Caco-2 (cell line): ENCODE measurements around the gene HNRNPD. TPM values are rescaled to one million over a fixed set of nuclear protein-coding genes. Genes with fewer than 3 reads are reported as not detected.
A peak's percentile ranks its signal among the peaks of the same experiment; 100 is the strongest.

Source experiments
- BruUV-seq: library from RNA; stranded (reverse); fragments of 400-500 nt; replicated peaks from 2 replicates; lab custom pipeline; 2021; lab: Mats Ljungman, UMichigan
- CTCF ChIA-PET: fragments of 300-600 bp; sonication (Branson Sonifier 250); formaldehyde crosslinking; loops from one replicate; lab custom pipeline; 2022; ENCODE audit warnings: antibody characterized with exemption; lab: Charles Lee
- POLR2A ChIA-PET: fragments of 300-600 bp; sonication (Branson Sonifier 250); formaldehyde crosslinking; loops from one replicate; lab custom pipeline; 2022; ENCODE audit warnings: antibody characterized with exemption; lab: Charles Lee
- DNase-seq, 2 experiments: peaks; one replicate each; pipeline versions ENCODE4 v3.0.0 to v3.0.0-alpha.2; 2020 to 2022
- H3K27me3 ChIP-seq: replicated peaks from 2 replicates; pipeline ENCODE4 v1.6.0; 2011; ENCODE audit warnings: low read length; ENCODE audit not compliant: control insufficient read depth, insufficient read depth
- H3K36me3 ChIP-seq: 2 replicates; pipeline ENCODE4 v1.5.1; 2011; ENCODE audit warnings: low read length; ENCODE audit not compliant: control insufficient read depth, insufficient read depth
- H3K4me1 ChIP-seq: fragments of 250-450 bp; sonication (Bioruptor Pico); 2 replicates; pipeline ENCODE4 v1.5.1; 2020; ENCODE audit warnings: mild to moderate bottlenecking
- H3K4me3 ChIP-seq: 2 replicates; pipeline ENCODE4 v1.5.1; 2011; ENCODE audit warnings: low read depth, mild to moderate bottlenecking, control low read depth, low read length
- H3K9me3 ChIP-seq: fragments of 250-450 bp; sonication (Bioruptor Pico); 2 replicates; pipeline ENCODE4 v1.5.1; 2020; ENCODE audit warnings: mild to moderate bottlenecking, moderate library complexity
- H3K27ac Mint-ChIP-seq: one replicate; pipeline ENCODE4 v1.8.0; 2022; ENCODE audit warnings: mixed read lengths; ENCODE audit not compliant: unreplicated experiment
- H3K27me3 Mint-ChIP-seq: one replicate; pipeline ENCODE4 v1.8.0; 2022; ENCODE audit warnings: mixed read lengths; ENCODE audit not compliant: insufficient read depth, unreplicated experiment
- H3K36me3 Mint-ChIP-seq: one replicate; pipeline ENCODE4 v1.8.0; 2022; ENCODE audit warnings: mild to moderate bottlenecking, mixed read lengths; ENCODE audit not compliant: insufficient read depth, unreplicated experiment
- H3K4me1 Mint-ChIP-seq: one replicate; pipeline ENCODE4 v1.8.0; 2022; ENCODE audit warnings: low read depth, mixed read lengths; ENCODE audit not compliant: unreplicated experiment
- H3K4me3 Mint-ChIP-seq: one replicate; pipeline ENCODE4 v1.8.0; 2022; ENCODE audit warnings: mild to moderate bottlenecking, moderate library complexity, mixed read lengths; ENCODE audit not compliant: unreplicated experiment
- H3K9me3 Mint-ChIP-seq: one replicate; pipeline ENCODE4 v1.8.0; 2022; ENCODE audit warnings: mixed read lengths; ENCODE audit not compliant: unreplicated experiment
- intact Hi-C: fragments of 100-400 bp; cut with micrococcal nuclease; formaldehyde crosslinking; loops from one replicate; pipeline ENCODE4 v1.10.0; 2022; ENCODE audit not compliant: unreplicated experiment
- total RNA-seq: library from RNA; stranded (reverse); gene quantifications from 2 replicates; pipeline ENCODE4 v1.2.3, GENCODE V29; 2022
- TF ChIP-seq, protein P1 (sequence below), 2 experiments: fragments of 200-600 bp in 1 of 2; IDR thresholded peaks; 1 replicate in 1 of 2; 2 replicates in 1 of 2; pipeline versions ENCODE4 v1.5.1 to v1.8.0; 2011 to 2022; ENCODE audit warnings: antibody characterized with exemption in 1 of 2, control low read depth in 1 of 2, inconsistent platforms in 1 of 2, low read depth in 1 of 2, low read length in 1 of 2, mild to moderate bottlenecking in 1 of 2, moderate library complexity in 1 of 2; ENCODE audit not compliant: insufficient read depth in 1 of 2, severe bottlenecking in 1 of 2, unreplicated experiment in 1 of 2

Gene HNRNPD
- total RNA-seq, 1 experiment from 2014 or later: 408 TPM

DNA sequence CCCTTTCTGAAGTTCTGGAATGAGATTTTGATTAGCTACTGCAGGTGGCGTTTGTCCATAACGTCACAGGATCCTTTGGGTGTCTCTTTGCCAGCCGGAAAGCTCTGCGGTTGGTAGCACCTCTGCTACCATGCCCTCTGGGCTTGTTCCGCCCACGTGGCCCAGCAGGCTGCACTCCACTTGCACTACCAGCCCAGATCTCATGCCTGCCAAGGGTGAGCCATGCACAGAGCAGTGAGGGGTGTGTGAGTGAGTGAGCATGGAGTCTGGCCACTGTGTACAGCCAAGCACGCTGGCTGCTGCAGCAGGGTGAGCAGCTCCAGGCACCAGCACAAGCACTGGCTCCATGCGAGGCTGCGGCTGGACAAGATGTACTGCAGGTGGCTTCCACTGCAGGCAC, 6.6 kb upstream of the HNRNPD start:
- no peaks in the 10 kb centered on the region for H3K36me3 ChIP-seq
- ChIA-PET CTCF (no interaction called here), POLR2A (no interaction called here)
- no peak for DNase-seq
- no peaks in the 10 kb centered on the region for H3K36me3 Mint-ChIP-seq
- H3K27me3 ChIP-seq: no peaks in the 10 kb centered on the region
- no peak overlapping the region for H3K4me3 ChIP-seq
- peaks cover 2% of the 10 kb centered on the region for H3K9me3 Mint-ChIP-seq
- no peaks in the 10 kb centered on the region for H3K27me3 Mint-ChIP-seq
- no peaks in the 10 kb centered on the region for H3K4me1 Mint-ChIP-seq
- TF ChIP-seq, protein P1, sequence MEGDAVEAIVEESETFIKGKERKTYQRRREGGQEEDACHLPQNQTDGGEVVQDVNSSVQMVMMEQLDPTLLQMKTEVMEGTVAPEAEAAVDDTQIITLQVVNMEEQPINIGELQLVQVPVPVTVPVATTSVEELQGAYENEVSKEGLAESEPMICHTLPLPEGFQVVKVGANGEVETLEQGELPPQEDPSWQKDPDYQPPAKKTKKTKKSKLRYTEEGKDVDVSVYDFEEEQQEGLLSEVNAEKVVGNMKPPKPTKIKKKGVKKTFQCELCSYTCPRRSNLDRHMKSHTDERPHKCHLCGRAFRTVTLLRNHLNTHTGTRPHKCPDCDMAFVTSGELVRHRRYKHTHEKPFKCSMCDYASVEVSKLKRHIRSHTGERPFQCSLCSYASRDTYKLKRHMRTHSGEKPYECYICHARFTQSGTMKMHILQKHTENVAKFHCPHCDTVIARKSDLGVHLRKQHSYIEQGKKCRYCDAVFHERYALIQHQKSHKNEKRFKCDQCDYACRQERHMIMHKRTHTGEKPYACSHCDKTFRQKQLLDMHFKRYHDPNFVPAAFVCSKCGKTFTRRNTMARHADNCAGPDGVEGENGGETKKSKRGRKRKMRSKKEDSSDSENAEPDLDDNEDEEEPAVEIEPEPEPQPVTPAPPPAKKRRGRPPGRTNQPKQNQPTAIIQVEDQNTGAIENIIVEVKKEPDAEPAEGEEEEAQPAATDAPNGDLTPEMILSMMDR (IDR thresholded peaks at IDR 0.05; ENCODE audit: insufficient read depth in 1 of 2, low read depth in 1 of 2, low read length in 1 of 2, severe bottlenecking in 1 of 2, unreplicated experiment in 1 of 2): no peak
- H3K4me3 Mint-ChIP-seq: no peak overlapping the region
- H3K9me3 ChIP-seq: no peaks in the 10 kb centered on the region
- intact Hi-C loops: no loop called here
- BruUV-seq: no TSS peak
- no peak overlapping the region for H3K27ac Mint-ChIP-seq
- peaks cover 5% of the 10 kb centered on the region; the same call in 1 of the 2 replicates for H3K4me1 ChIP-seq

DNA sequence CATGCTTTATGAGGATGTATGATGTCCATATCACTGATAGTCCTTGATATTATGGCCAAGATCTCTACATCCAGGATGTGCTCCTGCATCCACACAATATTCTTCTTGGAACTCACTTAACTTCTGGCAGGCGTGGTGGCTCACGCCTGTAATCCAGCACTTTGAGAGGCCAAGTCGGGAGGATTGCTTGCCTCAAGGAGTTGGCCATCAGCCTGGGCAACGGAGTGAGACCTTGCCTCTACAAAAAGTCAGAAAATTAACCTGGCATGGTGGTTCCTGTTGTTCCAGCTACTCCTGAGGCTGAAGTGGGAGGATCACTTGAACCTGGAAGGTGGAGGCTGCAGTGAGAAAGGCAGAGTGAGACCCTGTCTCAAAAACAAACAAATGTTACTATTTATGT, 2.3 kb upstream of the HNRNPD start:
- Mint-ChIP-seq H3K36me3 (peaks cover 37% of the 10 kb centered on the region), H3K4me3 (peak overlapping the region; percentile 98), H3K4me1 (no peaks in the 10 kb centered on the region), H3K9me3 (no peaks in the 10 kb centered on the region), H3K27me3 (no peaks in the 10 kb centered on the region), H3K27ac (no peak overlapping the region)
- no peaks in the 10 kb centered on the region for H3K36me3 ChIP-seq
- H3K4me3 ChIP-seq: no peak overlapping the region
- TF ChIP-seq, protein P1 (IDR thresholded peaks at IDR 0.05; ENCODE audit: insufficient read depth in 1 of 2, low read depth in 1 of 2, low read length in 1 of 2, severe bottlenecking in 1 of 2, unreplicated experiment in 1 of 2): no peak
- peaks cover 7% of the 10 kb centered on the region for H3K4me1 ChIP-seq
- H3K9me3 ChIP-seq: no peaks in the 10 kb centered on the region
- BruUV-seq: no TSS peak
- no peak for DNase-seq
- POLR2A ChIA-PET: interaction anchor here (0.6 kb wide), 1 partner anchor 34 kb away, joined by 3 read pairs; no protein-coding TSS in a partner anchor
- no peaks in the 10 kb centered on the region for H3K27me3 ChIP-seq
- CTCF ChIA-PET: interaction anchor here (0.6 kb wide), 1 partner anchor 27 kb away, joined by 3 read pairs; no protein-coding TSS in a partner anchor
- intact Hi-C loops: no loop called here

DNA sequence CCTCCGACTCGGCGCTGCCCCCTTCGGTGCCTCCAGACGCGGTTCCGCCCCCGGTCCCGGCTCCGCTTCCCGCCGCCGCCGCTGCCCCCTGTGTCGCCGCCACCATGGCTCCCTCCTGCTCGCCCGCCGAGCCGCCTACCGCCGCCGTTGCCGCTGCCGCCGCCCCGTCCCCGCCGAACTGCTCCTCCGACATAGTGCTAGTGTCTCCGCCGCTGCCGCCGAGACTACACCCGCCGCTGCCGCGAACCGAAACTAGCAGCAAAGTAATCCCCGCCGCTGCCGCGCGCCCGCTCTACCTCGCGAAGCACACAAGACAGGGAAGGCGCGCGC, 340 bp downstream of the HNRNPD start:
- ChIA-PET POLR2A (interaction anchor here (0.5 to 1.9 kb wide), 10 partner anchors 8 to 662 kb away, joined by 3 to 59 read pairs (median 4); partner anchors contain the start of gene COPS4), CTCF (interaction anchor here (0.7 to 1.5 kb wide), 3 partner anchors 12 to 56 kb away, joined by 3 to 12 read pairs (median 4); no protein-coding TSS in a partner anchor)
- no peak for DNase-seq

More for the DNA sequence above, 340 bp downstream of the HNRNPD start:
- H3K4me3 Mint-ChIP-seq: peak overlapping the region; percentile 98
- no TSS peak for BruUV-seq
- H3K27ac Mint-ChIP-seq: peak overlapping the region; percentile 98
- Histone ChIP-seq H3K4me3 (peak overlapping the region; percentile 92), H3K9me3 (no peaks in the 10 kb centered on the region), H3K27me3 (no peaks in the 10 kb centered on the region), H3K4me1 (peaks cover 19% of the 10 kb centered on the region), H3K36me3 (no peaks in the 10 kb centered on the region; the same call in 1 of the 2 replicates)
- no peaks in the 10 kb centered on the region for H3K4me1 Mint-ChIP-seq
- intact Hi-C loops: no loop called here
- TF ChIP-seq, protein P1 (IDR thresholded peaks at IDR 0.05; ENCODE audit: insufficient read depth in 1 of 2, low read depth in 1 of 2, low read length in 1 of 2, severe bottlenecking in 1 of 2, unreplicated experiment in 1 of 2): no peak
- H3K36me3 Mint-ChIP-seq: peaks cover 64% of the 10 kb centered on the region
- H3K27me3 Mint-ChIP-seq: no peaks in the 10 kb centered on the region
- H3K9me3 Mint-ChIP-seq: no peaks in the 10 kb centered on the region
